Stimulated activated CD8-positive, alpha-beta memory T cell treated with anti-CD3 and anti-CD28 coated beads, Interleukin-12 subunit alpha, Interleukin-12 subunit beta, amount 100 ng/mL, for 24 hours (primary cell): Measurements from ENCODE around the gene FAM25G.
"Not testable (repeated sequence)": the region's sequence is repeated elsewhere in the genome, so short reads cannot be mapped to it uniquely, and the experiment has no call there.

Experiments used
- DNase-seq: peaks from one replicate; pipeline ENCODE4 v3.0.0-alpha.2; 2020; ENCODE audit errors: extremely low read depth

The FAM25G gene

GRCh38 chr10:47491600-47491999 lies at the start of gene FAM25G:
FAM25G (minus strand) TSS chr10:47491700; CDS start chr10:47491674, 26 bp downstream.
- not testable (repeated sequence) for DNase-seq

- DNase-seq: not testable (repeated sequence)
Measured at GRCh38 chr10:47536430-47536829, 44.9 kb upstream of the FAM25G start.

GRCh38 chr10:47523475-47523874 lies 32.0 kb upstream of the FAM25G start, which contains the start of gene AGAP9:
AGAP9 (minus strand) TSS chr10:47523638; CDS start chr10:47523526, 112 bp downstream.
- not testable (repeated sequence) for DNase-seq

GRCh38 chr10:47502313-47502712 lies 10.8 kb upstream of the FAM25G start:
- not testable (repeated sequence) for DNase-seq

- DNase-seq: not testable (repeated sequence)
Measured at GRCh38 chr10:47494226-47494625, 2.7 kb upstream of the FAM25G start.

- not testable (repeated sequence) for DNase-seq
Measured at GRCh38 chr10:47489630-47490029, 1.9 kb downstream of the FAM25G start.

GRCh38 chr10:47485943-47486342 lies 5.6 kb downstream of the FAM25G start:
- DNase-seq: not testable (repeated sequence)

GRCh38 chr10:47484786-47485185 lies 6.7 kb downstream of the FAM25G start:
- DNase-seq: not testable (repeated sequence)

- not testable (repeated sequence) for DNase-seq
Measured at GRCh38 chr10:47483923-47484322, 7.6 kb downstream of the FAM25G start, which contains the start of gene ANXA8. ANXA8 (minus strand) TSS chr10:47484115; CDS start chr10:47483933, 182 bp downstream.

GRCh38 chr10:47482367-47482766 lies 9.1 kb downstream of the FAM25G start:
- DNase-seq: not testable (repeated sequence)

GRCh38 chr10:47481768-47482181 lies 9.7 kb downstream of the FAM25G start:
- DNase-seq: not testable (repeated sequence)

GRCh38 chr10:47481182-47481766 lies 10.2 kb downstream of the FAM25G start:
- not testable (repeated sequence) for DNase-seq

- not testable (repeated sequence) for DNase-seq
Measured at GRCh38 chr10:47480133-47480532, 11.4 kb downstream of the FAM25G start.

GRCh38 chr10:47478114-47478513 lies 13.4 kb downstream of the FAM25G start:
- DNase-seq: not testable (repeated sequence)

GRCh38 chr10:47477078-47477477 lies 14.4 kb downstream of the FAM25G start:
- DNase-seq: not testable (repeated sequence)

GRCh38 chr10:47475101-47475500 lies 16.4 kb downstream of the FAM25G start:
- DNase-seq: not testable (repeated sequence)

GRCh38 chr10:47473516-47473915 lies 18.0 kb downstream of the FAM25G start:
- DNase-seq: not testable (repeated sequence)

- DNase-seq: not testable (repeated sequence)
Measured at GRCh38 chr10:47472647-47473046, 18.9 kb downstream of the FAM25G start.

- DNase-seq: not testable (repeated sequence)
Measured at GRCh38 chr10:47472072-47472471, 19.4 kb downstream of the FAM25G start.

GRCh38 chr10:47468731-47469528 lies 22.6 kb downstream of the FAM25G start:
- DNase-seq: not testable (repeated sequence)

- DNase-seq: not testable (repeated sequence)
Measured at GRCh38 chr10:47467957-47468356, 23.5 kb downstream of the FAM25G start.

GRCh38 chr10:47467458-47467857 lies 24.0 kb downstream of the FAM25G start:
- DNase-seq: not testable (repeated sequence)
